Measurements from ENCODE around the gene LRRC1.

The LRRC1 gene

GRCh38 chr6:53967415-53967814 lies 172.6 kb downstream of the LRRC1 start:
- ATAC-seq (ENCODE audit: insufficient read depth, low read depth) = no peak
- H3K9me3 ChIP-seq (ENCODE audit: insufficient read depth, low read length, severe bottlenecking) = no peaks in the 10 kb centered on the region
- H4K20me1 ChIP-seq (ENCODE audit: insufficient read depth, low read length) = no peaks in the 10 kb centered on the region
- H2AFZ ChIP-seq (ENCODE audit: low read depth, low read length) = no peak overlapping the region
- H3K9ac ChIP-seq (ENCODE audit: low read depth, low read length) = no peak overlapping the region
- DNase-seq = no peak
- H3K4me2 ChIP-seq (ENCODE audit: insufficient read depth, low read length) = no peak overlapping the region
- no peaks in the 10 kb centered on the region for H3K79me2 ChIP-seq (ENCODE audit: insufficient read depth, low read length)
- H3K4me3 ChIP-seq (ENCODE audit: low read depth in 1 of 2, low read length in 2 of 2) = no peak overlapping the region
- TF ChIP-seq CTCF (IDR thresholded peaks at IDR 0.05; ENCODE audit: borderline replicate concordance, extremely low read depth, low read length, poor library complexity, severe bottlenecking) = no peak
- TF ChIP-seq EZH2 (IDR thresholded peaks at IDR 0.05; ENCODE audit: borderline replicate concordance, low read depth, low read length, severe bottlenecking) = no peak
- no peak overlapping the region for H3K27ac ChIP-seq (ENCODE audit: low read length)
- H3K4me1 ChIP-seq (ENCODE audit: insufficient read depth, low read length) = peaks cover 20% of the 10 kb centered on the region
- H3K27me3 ChIP-seq (ENCODE audit: insufficient read depth, low read length, poor library complexity) = no peaks in the 10 kb centered on the region
- no peaks in the 10 kb centered on the region for H3K36me3 ChIP-seq (ENCODE audit: insufficient read depth, low read length)

All from DND-41 (cell line).